K562 (cell line): ENCODE measurements around the gene IFI6. TPM values are rescaled to one million over a fixed set of nuclear protein-coding genes. Genes with fewer than 3 reads are reported as not detected.

Source experiments
- ATAC-seq: fragments of 200-7000 bp; cut with Tn5 transposase; 3 replicates; pipeline ENCODE4 v1.9.1; 2020; ENCODE audit warnings: moderate library complexity
- BruUV-seq: library from RNA; stranded (reverse); fragments of 400-500 nt; replicated peaks from 2 replicates; lab custom pipeline; 2021; lab: Mats Ljungman, UMichigan
- CTCF ChIA-PET: fragments of 300-600 bp; formaldehyde crosslinking; extraction: SDS; loops from one replicate; lab custom pipeline; 2021; ENCODE audit warnings: low intra/inter-chr PET ratio; lab: Yijun Ruan, JAX
- POLR2A ChIA-PET: fragments of 300-600, 350-650 bp; sonication (Branson Sonifier 250); formaldehyde crosslinking; extraction: SDS; loops from one replicate; lab custom pipeline; 2021; ENCODE audit warnings: antibody characterized with exemption, inconsistent platforms; lab: Yijun Ruan, JAX
- DNase-seq, 4 experiments: peaks; one replicate each; pipeline versions ENCODE4 v3.0.0 to v3.0.0-alpha.2; 2011 to 2018; ENCODE audit warnings: low spot score in 3 of 4, mixed read lengths in 3 of 4; ENCODE audit errors: extremely low read depth in 1 of 4
- FAIRE-seq: peaks from 2 replicates; lab custom pipeline; 2011; peaks lifted over from hg19 to GRCh38; lab: Jason Lieb, UNC
- H2AFZ ChIP-seq: 2 replicates; pipeline ENCODE4 v1.6.0; 2011; ENCODE audit warnings: low read depth, low read length, control low read depth, inconsistent platforms
- H3K27ac ChIP-seq: fragments of 200-600 bp; 3 replicates; pipeline ENCODE4 v1.8.0; 2011; ENCODE audit warnings: low read depth, mild to moderate bottlenecking, control low read depth, inconsistent platforms, low read length, moderate library complexity, mixed read lengths; ENCODE audit errors: extremely low read depth
- H3K27me3 ChIP-seq, 2 experiments: fragments of 300-600 bp in 1 of 2; 2 replicates in 1 of 2; 3 replicates in 1 of 2; pipeline versions ENCODE4 v1.6.0 to v1.8.0; 2011; ENCODE audit warnings: inconsistent platforms in 2 of 2, low read length in 2 of 2, mild to moderate bottlenecking in 1 of 2, mixed read lengths in 1 of 2, moderate library complexity in 1 of 2; ENCODE audit not compliant: control insufficient read depth in 2 of 2, insufficient read depth in 2 of 2
- H3K36me3 ChIP-seq: fragments of 300-600 bp; 3 replicates; pipeline ENCODE4 v1.8.0; 2011; ENCODE audit warnings: mild to moderate bottlenecking, low read length, inconsistent platforms; ENCODE audit not compliant: control insufficient read depth, insufficient read depth
- H3K4me1 ChIP-seq, 2 experiments: fragments of 200-600 bp in 1 of 2; replicated peaks in 1 of 2; 2 replicates in 1 of 2; 3 replicates in 1 of 2; pipeline versions ENCODE4 v1.5.1 to v1.8.0; 2011; ENCODE audit warnings: inconsistent platforms in 2 of 2, low read length in 2 of 2, mild to moderate bottlenecking in 1 of 2, mixed read lengths in 1 of 2, moderate library complexity in 1 of 2; ENCODE audit not compliant: control insufficient read depth in 2 of 2, insufficient read depth in 2 of 2
- H3K4me2 ChIP-seq: 2 replicates; pipeline ENCODE4 v1.6.1; 2011; ENCODE audit warnings: low read length, control low read depth, inconsistent platforms, mixed read lengths; ENCODE audit not compliant: insufficient read depth
- H3K4me3 ChIP-seq: fragments of 200-600 bp; sonication (generic), shearing (Covaris generic); 2 replicates; pipeline ENCODE4 v1.5.1; 2016; ENCODE audit warnings: control low read depth, inconsistent platforms
- H3K79me2 ChIP-seq: fragments of 200-600 bp; 3 replicates; pipeline ENCODE4 v1.8.0; 2011; ENCODE audit warnings: low read length, inconsistent platforms; ENCODE audit not compliant: control insufficient read depth, insufficient read depth
- H3K9ac ChIP-seq, 2 experiments: 2 replicates each; pipeline versions ENCODE4 v1.6.0 to v1.6.1; 2011; ENCODE audit warnings: low read depth in 2 of 2, low read length in 2 of 2, control low read depth in 1 of 2, inconsistent platforms in 1 of 2, mild to moderate bottlenecking in 1 of 2, mixed read lengths in 1 of 2; ENCODE audit not compliant: insufficient read depth in 1 of 2
- H3K9me1 ChIP-seq: one replicate; pipeline ENCODE4 v1.6.0; 2011; ENCODE audit warnings: inconsistent platforms, mild to moderate bottlenecking, low read length, moderate library complexity; ENCODE audit not compliant: control insufficient read depth, insufficient read depth
- H3K9me3 ChIP-seq: replicated peaks from 2 replicates; pipeline ENCODE4 v1.5.1; 2011; ENCODE audit warnings: low read depth, low read length, inconsistent platforms; ENCODE audit not compliant: control insufficient read depth, insufficient read depth
- H4K20me1 ChIP-seq: replicated peaks from 2 replicates; pipeline ENCODE4 v1.6.1; 2011; ENCODE audit warnings: low read length, inconsistent platforms, mixed read lengths; ENCODE audit not compliant: control insufficient read depth, insufficient read depth
- ATF3 ChIP-seq, 2 experiments: fragments of 450-650 bp in 1 of 2; sonication (generic) in 1 of 2; formaldehyde crosslinking in 1 of 2; IDR thresholded peaks in 1 of 2; conservative IDR thresholded peaks in 1 of 2; 2 replicates each; pipeline versions ENCODE4 v1.6.1 to v1.8.1; 2016 to 2023; ENCODE audit warnings: mild to moderate bottlenecking in 2 of 2, moderate library complexity in 2 of 2, inconsistent platforms in 1 of 2, missing genetic modification reagents in 1 of 2
- BRF1 ChIP-seq: IDR thresholded peaks from 3 replicates; pipeline ENCODE4 v1.6.1; 2011; ENCODE audit warnings: borderline replicate concordance, mild to moderate bottlenecking; ENCODE audit not compliant: insufficient read length; ENCODE audit errors: extremely low read depth
- CHD4 ChIP-seq: fragments of 200-600 bp; sonication (generic); IDR thresholded peaks from 3 replicates; pipeline ENCODE4 v1.6.1; 2012; ENCODE audit warnings: low read depth, mild to moderate bottlenecking, mixed read lengths, low read length, inconsistent platforms; ENCODE audit not compliant: insufficient read depth, insufficient replicate concordance, poor library complexity, severe bottlenecking
- COPS2 ChIP-seq: fragments of 450-650 bp; conservative IDR thresholded peaks from 2 replicates; pipeline ENCODE4 v1.6.1; 2016; ENCODE audit warnings: mild to moderate bottlenecking, moderate library complexity
- CSDE1 ChIP-seq, 2 experiments: fragments of 450-650 bp; IDR thresholded peaks; 2 replicates each; pipeline ENCODE4 v1.6.1; 2016; ENCODE audit warnings: mild to moderate bottlenecking in 1 of 2
- ESRRA ChIP-seq: fragments of 450-650 bp; IDR thresholded peaks from 2 replicates; pipeline ENCODE4 v1.6.1; 2014; ENCODE audit warnings: low read depth, mild to moderate bottlenecking, moderate library complexity, borderline replicate concordance
- GMEB1 ChIP-seq: fragments of 250-450 bp; sonication (Bioruptor Pico); IDR thresholded peaks from 2 replicates; pipeline ENCODE4 v1.4.0; 2020; ENCODE audit warnings: mild to moderate bottlenecking
- KAT8 ChIP-seq: fragments of 450-650 bp; IDR thresholded peaks from 2 replicates; pipeline ENCODE4 v1.6.1; 2016; ENCODE audit warnings: low read depth, mild to moderate bottlenecking
- KDM1A ChIP-seq, 2 experiments: fragments of 450-650 bp; IDR thresholded peaks; 2 replicates each; pipeline ENCODE4 v1.6.1; 2016; ENCODE audit warnings: mild to moderate bottlenecking in 2 of 2
- NCOA2 ChIP-seq, 2 experiments: fragments of 450-650 bp; IDR thresholded peaks; 2 replicates each; pipeline ENCODE4 v1.6.1; 2018; ENCODE audit warnings: mild to moderate bottlenecking in 2 of 2, moderate library complexity in 1 of 2; ENCODE audit not compliant: partially characterized antibody in 2 of 2
- NCOA6 ChIP-seq: fragments of 450-650 bp; IDR thresholded peaks from 2 replicates; pipeline ENCODE4 v1.6.1; 2017; ENCODE audit warnings: mild to moderate bottlenecking
- RBM25 ChIP-seq: fragments of 200-400 bp; formaldehyde crosslinking; IDR thresholded peaks from 2 replicates; pipeline ENCODE4 v1.6.1; 2018; ENCODE audit warnings: low read length, low read depth, moderate library complexity; ENCODE audit not compliant: severe bottlenecking
- RNF219 ChIP-seq: fragments of 250-450 bp; sonication (Bioruptor Pico); IDR thresholded peaks from 2 replicates; pipeline ENCODE4 v1.5.0; 2022; ENCODE audit warnings: mild to moderate bottlenecking
- TBL1XR1 ChIP-seq, 2 experiments: IDR thresholded peaks; 2 replicates each; pipeline ENCODE4 v1.6.1; 2012; ENCODE audit warnings: improper control_type of control experiment in 2 of 2, low read length in 2 of 2, mild to moderate bottlenecking in 1 of 2
- TRIM24 ChIP-seq, 2 experiments: fragments of 450-650 bp; IDR thresholded peaks; 2 replicates each; pipeline ENCODE4 v1.6.1; 2016
- U2AF2 ChIP-seq: fragments of 200-400 bp; formaldehyde crosslinking; optimal IDR thresholded peaks from 2 replicates; pipeline ENCODE3; 2017; ENCODE audit warnings: low read depth, mild to moderate bottlenecking, low read length
- ZNF639 ChIP-seq, 2 experiments: fragments of 200-800 bp in 1 of 2; sonication (Bioruptor generic) in 1 of 2; sonication (generic) in 1 of 2; formaldehyde crosslinking in 1 of 2; IDR thresholded peaks in 1 of 2; conservative IDR thresholded peaks in 1 of 2; 2 replicates each; pipeline versions ENCODE4 v1.5.0 to v1.6.1; 2016 to 2020; ENCODE audit warnings: missing compliant biosample characterization in 1 of 2, missing genetic modification characterization in 1 of 2, missing genetic modification reagents in 1 of 2
- WGBS: fragments of 100-300 bp; shearing (Covaris generic); methylation state at CpG from one replicate; pipeline ENCODE4 v1.1.6; 2016; ENCODE audit warnings: low coverage, mixed read lengths; ENCODE audit not compliant: insufficient coverage; ENCODE audit errors: missing lambda C conversion rate; 5-methylcytosine and 5-hydroxymethylcytosine counted together
- in situ Hi-C: fragments of 300-500 bp; cut with MboI; formaldehyde crosslinking; loops from 4 replicates; pipeline ENCODE4 v1.15.0; 2018; ENCODE audit warnings: inconsistent platforms, mixed read lengths
- intact Hi-C: fragments of 100-400 bp; cut with micrococcal nuclease; formaldehyde crosslinking; loops from 2 replicates; pipeline ENCODE4 v1.14.2; 2022
- polyA plus RNA-seq, 8 experiments: library from polyadenylated mRNA; depleted of rRNA in 4 of 8; stranded (reverse) in 5 of 8; unstranded in 3 of 8; fragments of >200 nt; fragmentation: Nextera tagmentation in 2 of 8; fragmentation: Illumina TruSeq in 1 of 8; extraction: Ambion mirVana in 2 of 8; extraction: Trizol in 1 of 8; gene quantifications; 2 replicates each; pipeline versions ENCODE4 v1.2.1 to v1.2.3, GENCODE V29; 2011 to 2014; ENCODE audit warnings: inconsistent platforms in 1 of 8, missing spikeins in 1 of 8
- total RNA-seq, 7 experiments: library from RNA; depleted of rRNA in 6 of 7; stranded (reverse); fragments of >200 nt in 6 of 7; fragmentation: Illumina TruSeq in 2 of 7; extraction: Trizol in 2 of 7; gene quantifications; 2 replicates each; pipeline versions ENCODE4 v1.2.1 to v1.2.3, GENCODE V29; 2011 to 2021; ENCODE audit warnings: low replicate concordance in 1 of 7

Gene IFI6
- total and polyA plus RNA-seq, 9 of the 15 experiments (the other 6 are each of a cell fraction or from before 2014, with no cell fraction given) = 0.17 to 4.5 (median 2.2) TPM

- WGBS = 59% methylated on average over 5 of the region's 5 CpGs
- Histone ChIP-seq H3K4me1 (peaks cover 13 to 17% of the 10 kb centered on the region in 2 experiments; a peak in 4 of 5 replicates), H3K27me3 (peaks cover 6 to 20% of the 10 kb centered on the region in 2 experiments; a peak in 3 of 5 replicates), H3K4me3 (no peak overlapping the region), H4K20me1 (no peaks in the 10 kb centered on the region), H2AFZ (no peak overlapping the region), H3K36me3 (no peaks in the 10 kb centered on the region), H3K9me1 (no peaks in the 10 kb centered on the region), H3K9me3 (no peaks in the 10 kb centered on the region), H3K9ac (no peak overlapping the region), H3K27ac (no peak overlapping the region), H3K4me2 (no peak overlapping the region), H3K79me2 (no peaks in the 10 kb centered on the region)
- ATAC-seq = no peak
- ChIA-PET POLR2A (interaction anchor here (0.6 kb wide), 1 partner anchor 108 kb away, joined by 4 read pairs; no protein-coding TSS in a partner anchor), CTCF (no interaction called here)
- in situ Hi-C loops = no loop called here
- intact Hi-C loops = no loop called here
- no TSS peak for BruUV-seq
- no peak for DNase-seq
- no peak for FAIRE-seq
- TF ChIP-seq CHD4 = no peak
- no peak for TF ChIP-seq ZNF639 (CRISPR knock-in tag; conservative IDR thresholded peaks at IDR 0.05 in 1 of 2, IDR thresholded peaks at IDR 0.05 in 1 of 2)
- TF ChIP-seq U2AF2 = no peak
- TF ChIP-seq TRIM24 (IDR thresholded peaks at IDR 0.05) = no peak
- TF ChIP-seq KAT8 = no peak
- TF ChIP-seq ATF3 (IDR thresholded peaks at IDR 0.05) = no peak
- TF ChIP-seq ATF3 (CRISPR knock-in tag; conservative IDR thresholded peaks at IDR 0.05) = no peak
- TF ChIP-seq COPS2 = no peak
- TF ChIP-seq BRF1 = no peak
- TF ChIP-seq TBL1XR1 (IDR thresholded peaks at IDR 0.05; ENCODE audit: low read length in 2 of 2) = no peak
- TF ChIP-seq GMEB1 (CRISPR knock-in tag) = no peak
- TF ChIP-seq RNF219 (CRISPR knock-in tag) = no peak
- TF ChIP-seq NCOA6 = no peak
- TF ChIP-seq KDM1A (IDR thresholded peaks at IDR 0.05) = peak; percentile 47 to 74; a peak in 3 of 4 replicates
- no peak for TF ChIP-seq ESRRA
- TF ChIP-seq NCOA2 (IDR thresholded peaks at IDR 0.05; ENCODE audit: partially characterized antibody in 2 of 2) = no peak
- no peak for TF ChIP-seq CSDE1 (IDR thresholded peaks at IDR 0.05)
- peak; percentile 72 for TF ChIP-seq RBM25
Measured at GRCh38 chr1:27633298-27633610, 38.7 kb downstream of the IFI6 start.
